Fibroblast of mammary gland (primary cell): Measurements from ENCODE around the gene MOSPD3.
"Not testable (repeated sequence)": the region's sequence is repeated elsewhere in the genome, so short reads cannot be mapped to it uniquely, and the experiment has no call there.

Source experiments
- DNase-seq: peaks from one replicate; pipeline ENCODE4 v3.0.0-alpha.2; 2010; ENCODE audit warnings: low read depth
- H3K4me3 ChIP-seq: 2 replicates; pipeline ENCODE4 v1.5.1; 2011; ENCODE audit warnings: low read depth, mild to moderate bottlenecking, low read length, moderate library complexity; ENCODE audit not compliant: control insufficient read depth
- CTCF ChIP-seq: conservative IDR thresholded peaks from 2 replicates; pipeline ENCODE4 v1.5.1; 2011; ENCODE audit warnings: low read depth, low read length, inconsistent platforms; ENCODE audit not compliant: control insufficient read depth, insufficient read depth

Gene MOSPD3

GRCh38 chr7:100611983-100612729 is at the start of gene MOSPD3:
Gene MOSPD3, plus strand, starts transcription at chr7:100612540. Its CDS starts 252 bp downstream, at chr7:100612792.
- H3K4me3 ChIP-seq = peak within 1 kb of the TSS; percentile 77
- TF ChIP-seq CTCF = no peak
- DNase-seq = peak; percentile 99

GRCh38 chr7:100563100-100563564 is 49.2 kb upstream of the MOSPD3 start:
- H3K4me3 ChIP-seq = no peak overlapping the region
- DNase-seq = no peak
- no peak for TF ChIP-seq CTCF

GRCh38 chr7:100563809-100564400 is 48.4 kb upstream of the MOSPD3 start:
- H3K4me3 ChIP-seq = no peak overlapping the region
- TF ChIP-seq CTCF = peak; percentile 95
- DNase-seq = peak; percentile 64

GRCh38 chr7:100564405-100564804 is 47.9 kb upstream of the MOSPD3 start:
- not testable (repeated sequence) for DNase-seq, H3K4me3 ChIP-seq

- no peak overlapping the region for H3K4me3 ChIP-seq
- TF ChIP-seq CTCF = no peak
- no peak for DNase-seq
Observed at GRCh38 chr7:100565133-100565571, 47.2 kb upstream of the MOSPD3 start.

GRCh38 chr7:100566018-100566531 is 46.3 kb upstream of the MOSPD3 start:
- no peak for TF ChIP-seq CTCF

GRCh38 chr7:100567031-100567730 is 45.2 kb upstream of the MOSPD3 start:
- no peak for TF ChIP-seq CTCF

More at GRCh38 chr7:100566018-100566531, 46.3 kb upstream of the MOSPD3 start:
- H3K4me3 ChIP-seq = no peak overlapping the region
- no peak for DNase-seq

More at GRCh38 chr7:100567031-100567730, 45.2 kb upstream of the MOSPD3 start:
- H3K4me3 ChIP-seq = no peak overlapping the region
- DNase-seq = peak; percentile 31
